Activated CD4-positive, alpha-beta memory T cell treated with anti-CD3 and anti-CD28 coated beads, Interleukin-2, amount 10 ng/mL, durations not matched to agents 7 days and 5 days (primary cell): ENCODE results near the gene EDDM13. TPM values are rescaled to one million over a fixed set of nuclear protein-coding genes. Genes with fewer than 3 reads are reported as not detected.
A peak's percentile ranks its signal among the peaks of the same experiment; 100 is the strongest.

ENCODE experiments used
- CTCF ChIA-PET: fragments of 350-600 bp; sonication (Branson Sonifier 250); formaldehyde crosslinking; loops from one replicate; lab custom pipeline; 2021; ENCODE audit warnings: antibody characterized with exemption, inconsistent platforms; lab: Charles Lee
- POLR2A ChIA-PET: fragments of 350-600 bp; sonication (Branson Sonifier 250); formaldehyde crosslinking; loops from one replicate; lab custom pipeline; 2021; ENCODE audit warnings: antibody characterized with exemption; lab: Charles Lee
- DNase-seq: peaks from one replicate; pipeline ENCODE4 v3.0.0-alpha.2; 2020
- H3K27ac Mint-ChIP-seq: one replicate; pipeline ENCODE4 v1.8.0; 2021; ENCODE audit warnings: mild to moderate bottlenecking, mixed read lengths
- H3K27me3 Mint-ChIP-seq: one replicate; pipeline ENCODE4 v1.8.0; 2021; ENCODE audit warnings: mixed read lengths
- H3K36me3 Mint-ChIP-seq: one replicate; pipeline ENCODE4 v1.8.0; 2021; ENCODE audit warnings: low read depth, mixed read lengths
- H3K4me1 Mint-ChIP-seq: one replicate; pipeline ENCODE4 v1.8.0; 2021; ENCODE audit warnings: mixed read lengths
- H3K4me3 Mint-ChIP-seq: one replicate; pipeline ENCODE4 v1.8.0; 2021; ENCODE audit warnings: mild to moderate bottlenecking, mixed read lengths
- H3K9me3 Mint-ChIP-seq: one replicate; pipeline ENCODE4 v1.8.0; 2021; ENCODE audit warnings: mixed read lengths
- total RNA-seq, 2 experiments: library from RNA; stranded (reverse); gene quantifications; one replicate each; pipeline ENCODE4 v1.2.3, GENCODE V29; 2021

Gene EDDM13
- total RNA-seq, 2 experiments from 2014 or later, result 1.4 to 2.9 TPM

DNA sequence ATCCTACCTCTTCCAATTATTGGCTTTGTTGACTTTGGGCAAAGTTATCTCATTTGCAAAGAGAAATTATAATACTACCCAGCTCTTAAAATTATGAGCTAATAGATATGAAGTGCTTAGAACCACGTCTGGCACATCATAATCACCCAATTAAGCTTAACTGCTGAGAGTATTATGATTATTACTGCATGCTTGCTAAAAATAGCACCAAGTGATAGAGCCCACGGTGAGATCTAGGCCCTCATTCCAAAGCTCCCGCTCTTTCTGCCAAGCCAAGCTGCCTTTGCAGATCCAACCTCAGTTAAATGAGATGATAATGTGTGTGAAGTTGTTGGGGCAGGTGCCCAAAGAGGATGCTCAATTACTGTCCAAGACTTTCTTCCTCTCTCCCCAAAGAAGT is 6.5 kb upstream of the EDDM13 start:
- Mint-ChIP-seq H3K36me3 (no peaks in the 10 kb centered on the region), H3K27ac (no peak overlapping the region), H3K27me3 (no peaks in the 10 kb centered on the region), H3K9me3 (no peaks in the 10 kb centered on the region), H3K4me1 (no peaks in the 10 kb centered on the region), H3K4me3 (no peak overlapping the region)
- POLR2A ChIA-PET, result no interaction called here
- no peak for DNase-seq
- CTCF ChIA-PET, result interaction anchor here (1.2 to 3.9 kb wide), 2 partner anchors 12 to 67 kb away, joined by 3 to 32 read pairs; no protein-coding TSS in a partner anchor

GRCh38 chr19:56269348-56269747 is 3.2 kb upstream of the EDDM13 start:
- no peak overlapping the region for H3K4me3 Mint-ChIP-seq
- H3K9me3 Mint-ChIP-seq, result no peaks in the 10 kb centered on the region
- H3K27ac Mint-ChIP-seq, result no peak overlapping the region
- CTCF ChIA-PET, result no interaction called here
- POLR2A ChIA-PET, result no interaction called here
- no peaks in the 10 kb centered on the region for H3K4me1 Mint-ChIP-seq
- H3K36me3 Mint-ChIP-seq, result no peaks in the 10 kb centered on the region
- no peak for DNase-seq
- H3K27me3 Mint-ChIP-seq, result no peaks in the 10 kb centered on the region

DNA sequence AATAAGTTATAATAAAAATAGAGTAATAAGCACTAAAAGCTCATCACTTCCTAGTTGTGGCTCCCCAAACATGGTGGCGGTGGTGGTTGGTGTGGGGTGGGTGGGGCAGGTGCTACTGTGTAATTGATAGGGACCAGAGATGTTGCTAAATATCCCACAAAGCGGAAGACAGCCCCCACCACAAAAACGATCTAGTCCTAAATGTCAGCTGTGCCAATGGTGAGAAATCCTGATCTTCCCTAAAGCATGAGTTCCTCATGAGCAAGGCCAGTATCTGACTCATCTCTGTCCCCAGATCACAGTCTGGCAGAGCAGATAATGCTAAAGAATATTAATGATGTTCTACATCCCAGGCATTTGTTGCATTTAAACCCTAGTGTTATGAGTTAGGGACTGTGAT is 1.9 kb upstream of the EDDM13 start:
- CTCF ChIA-PET, result interaction anchor here (1.1 to 2.9 kb wide), 2 partner anchors 18 to 39 kb away, joined by 4 to 9 read pairs; no protein-coding TSS in a partner anchor
- H3K27ac Mint-ChIP-seq, result no peak overlapping the region
- H3K4me1 Mint-ChIP-seq, result no peaks in the 10 kb centered on the region
- H3K36me3 Mint-ChIP-seq, result no peaks in the 10 kb centered on the region
- no peaks in the 10 kb centered on the region for H3K27me3 Mint-ChIP-seq
- no peak for DNase-seq
- no peaks in the 10 kb centered on the region for H3K9me3 Mint-ChIP-seq
- POLR2A ChIA-PET, result no interaction called here
- no peak overlapping the region for H3K4me3 Mint-ChIP-seq

- no peaks in the 10 kb centered on the region for H3K36me3 Mint-ChIP-seq
- no peaks in the 10 kb centered on the region for H3K4me1 Mint-ChIP-seq
- H3K27me3 Mint-ChIP-seq, result no peaks in the 10 kb centered on the region
- ChIA-PET CTCF (interaction anchor here (2.9 kb wide), 1 partner anchor 18 kb away, joined by 9 read pairs; no protein-coding TSS in a partner anchor), POLR2A (no interaction called here)
- DNase-seq, result no peak
- H3K27ac Mint-ChIP-seq, result no peak overlapping the region
- H3K4me3 Mint-ChIP-seq, result no peak overlapping the region
- no peaks in the 10 kb centered on the region for H3K9me3 Mint-ChIP-seq
Measured at GRCh38 chr19:56271151-56271550, 1.4 kb upstream of the EDDM13 start.

DNA sequence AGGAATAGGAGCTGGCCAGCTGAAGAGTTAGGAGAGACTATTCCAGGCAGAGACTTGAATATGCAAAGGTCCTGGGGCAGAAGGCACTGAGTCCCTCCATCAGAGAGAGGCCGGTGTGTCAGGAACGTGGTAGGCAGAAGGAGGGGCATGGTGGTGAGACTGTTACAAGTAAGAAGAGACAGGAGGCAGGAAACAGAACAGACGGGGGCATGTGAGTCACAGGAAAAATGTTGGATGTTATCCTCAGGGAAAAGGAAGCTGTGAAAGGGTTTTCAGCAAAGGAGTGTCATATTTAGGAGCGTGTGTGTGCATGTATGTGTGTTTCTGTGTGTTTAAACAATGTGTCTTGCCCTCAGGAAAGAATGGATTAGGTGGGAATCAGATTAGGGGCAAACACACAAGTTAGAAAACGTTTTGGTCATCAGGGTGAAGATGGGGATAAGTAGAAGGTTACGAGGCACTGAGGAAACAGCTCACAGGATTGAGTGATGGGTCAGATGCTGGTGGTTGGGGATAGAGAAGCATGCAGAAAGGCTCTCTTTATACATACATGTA is 1.1 kb downstream of the EDDM13 start:
- H3K27ac Mint-ChIP-seq, result no peak overlapping the region
- DNase-seq, result no peak
- ChIA-PET POLR2A (no interaction called here), CTCF (interaction anchor here (2.9 kb wide), 1 partner anchor 21 kb away, joined by 9 read pairs; no protein-coding TSS in a partner anchor)
- no peaks in the 10 kb centered on the region for H3K27me3 Mint-ChIP-seq
- H3K9me3 Mint-ChIP-seq, result peaks cover 2% of the 10 kb centered on the region
- no peaks in the 10 kb centered on the region for H3K4me1 Mint-ChIP-seq
- H3K36me3 Mint-ChIP-seq, result no peaks in the 10 kb centered on the region
- no peak overlapping the region for H3K4me3 Mint-ChIP-seq

- DNase-seq, result no peak
- Mint-ChIP-seq H3K27me3 (no peaks in the 10 kb centered on the region), H3K36me3 (no peaks in the 10 kb centered on the region), H3K4me3 (no peak overlapping the region), H3K9me3 (no peaks in the 10 kb centered on the region), H3K4me1 (no peaks in the 10 kb centered on the region), H3K27ac (no peak overlapping the region)
- ChIA-PET CTCF (no interaction called here), POLR2A (no interaction called here)
Measured at GRCh38 chr19:56282809-56283208, 10.3 kb downstream of the EDDM13 start.

DNA sequence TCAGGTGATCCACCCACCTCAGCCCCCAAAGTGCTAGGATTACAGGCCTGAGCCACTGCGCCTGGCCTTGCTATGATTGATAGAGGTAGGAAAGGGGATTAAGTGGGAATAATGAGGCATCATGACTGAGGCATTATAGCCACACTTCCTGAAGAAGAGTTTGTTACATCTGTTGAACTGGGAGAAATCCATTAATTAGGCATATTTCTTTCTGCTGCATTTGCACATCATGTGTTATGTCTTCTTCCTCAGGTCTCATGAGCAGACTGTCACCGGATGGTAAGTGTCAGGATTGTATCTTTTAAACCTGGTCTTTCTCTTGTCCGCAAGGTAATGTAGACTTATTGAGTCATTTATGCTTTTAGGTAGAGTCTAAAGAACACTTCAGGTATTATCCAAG is 12.2 kb downstream of the EDDM13 start:
- H3K36me3 Mint-ChIP-seq, result no peaks in the 10 kb centered on the region
- ChIA-PET CTCF (no interaction called here), POLR2A (no interaction called here)
- H3K4me3 Mint-ChIP-seq, result no peak overlapping the region
- H3K27me3 Mint-ChIP-seq, result no peaks in the 10 kb centered on the region
- no peak overlapping the region for H3K27ac Mint-ChIP-seq
- no peaks in the 10 kb centered on the region for H3K4me1 Mint-ChIP-seq
- no peak for DNase-seq
- H3K9me3 Mint-ChIP-seq, result no peaks in the 10 kb centered on the region

DNA sequence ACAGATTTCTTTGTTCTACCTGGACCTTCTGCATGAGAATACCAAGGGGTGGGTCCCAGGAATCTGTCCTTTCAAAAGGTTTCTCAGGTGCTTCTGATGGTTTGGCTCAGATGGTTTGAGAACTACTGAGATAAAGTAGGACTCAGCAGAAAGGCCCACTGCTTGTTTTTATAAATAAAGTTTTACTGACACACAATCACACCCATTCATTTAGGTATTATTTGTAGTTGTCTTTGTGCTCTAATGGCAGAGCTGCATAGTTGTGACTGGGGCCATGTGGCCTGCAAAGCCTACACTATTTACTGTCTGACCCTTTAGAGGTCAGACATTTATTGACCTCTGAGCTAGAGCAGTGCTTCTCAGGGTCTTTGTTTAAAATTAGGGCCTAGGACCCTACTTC is 17.6 kb downstream of the EDDM13 start:
- no peak overlapping the region for H3K4me3 Mint-ChIP-seq
- no peak for DNase-seq
- POLR2A ChIA-PET, result no interaction called here
- H3K4me1 Mint-ChIP-seq, result no peaks in the 10 kb centered on the region
- H3K36me3 Mint-ChIP-seq, result peaks cover 9% of the 10 kb centered on the region
- CTCF ChIA-PET, result no interaction called here
- H3K9me3 Mint-ChIP-seq, result peaks cover 4% of the 10 kb centered on the region
- H3K27ac Mint-ChIP-seq, result no peak overlapping the region
- no peaks in the 10 kb centered on the region for H3K27me3 Mint-ChIP-seq

DNA sequence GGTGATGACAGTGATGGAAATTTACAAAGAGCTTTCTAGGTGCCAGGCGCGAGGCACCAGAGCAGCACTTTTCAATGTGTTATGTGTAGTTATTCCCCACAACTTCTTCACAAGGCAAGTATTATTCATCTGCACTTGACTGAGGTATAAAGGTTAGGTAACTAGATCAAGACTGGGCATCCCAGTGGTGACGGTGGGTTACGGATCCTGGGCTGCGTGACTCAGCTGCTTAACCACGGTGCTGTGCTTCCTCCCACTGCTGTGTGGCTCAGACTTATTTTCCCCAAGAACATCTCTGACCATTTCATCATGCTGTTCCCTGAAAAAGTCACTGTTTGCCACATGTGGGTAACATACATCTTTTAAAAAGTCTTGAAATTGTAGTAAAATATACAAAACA is 19.3 kb downstream of the EDDM13 start:
- Mint-ChIP-seq H3K27me3 (no peaks in the 10 kb centered on the region), H3K27ac (no peak overlapping the region)

GRCh38 chr19:56294549-56294948 is 22.0 kb downstream of the EDDM13 start:
- Mint-ChIP-seq H3K27me3 (no peaks in the 10 kb centered on the region), H3K4me3 (no peak overlapping the region), H3K4me1 (no peaks in the 10 kb centered on the region), H3K9me3 (peaks cover 4% of the 10 kb centered on the region), H3K36me3 (peaks cover 9% of the 10 kb centered on the region), H3K27ac (no peak overlapping the region)
- POLR2A ChIA-PET, result no interaction called here
- CTCF ChIA-PET, result no interaction called here
- DNase-seq, result no peak

More for the DNA sequence above, 19.3 kb downstream of the EDDM13 start:
- CTCF ChIA-PET, result no interaction called here
- Mint-ChIP-seq H3K9me3 (peaks cover 4% of the 10 kb centered on the region), H3K4me3 (no peak overlapping the region), H3K36me3 (peaks cover 9% of the 10 kb centered on the region), H3K4me1 (no peaks in the 10 kb centered on the region)
- no peak for DNase-seq
- POLR2A ChIA-PET, result no interaction called here

DNA sequence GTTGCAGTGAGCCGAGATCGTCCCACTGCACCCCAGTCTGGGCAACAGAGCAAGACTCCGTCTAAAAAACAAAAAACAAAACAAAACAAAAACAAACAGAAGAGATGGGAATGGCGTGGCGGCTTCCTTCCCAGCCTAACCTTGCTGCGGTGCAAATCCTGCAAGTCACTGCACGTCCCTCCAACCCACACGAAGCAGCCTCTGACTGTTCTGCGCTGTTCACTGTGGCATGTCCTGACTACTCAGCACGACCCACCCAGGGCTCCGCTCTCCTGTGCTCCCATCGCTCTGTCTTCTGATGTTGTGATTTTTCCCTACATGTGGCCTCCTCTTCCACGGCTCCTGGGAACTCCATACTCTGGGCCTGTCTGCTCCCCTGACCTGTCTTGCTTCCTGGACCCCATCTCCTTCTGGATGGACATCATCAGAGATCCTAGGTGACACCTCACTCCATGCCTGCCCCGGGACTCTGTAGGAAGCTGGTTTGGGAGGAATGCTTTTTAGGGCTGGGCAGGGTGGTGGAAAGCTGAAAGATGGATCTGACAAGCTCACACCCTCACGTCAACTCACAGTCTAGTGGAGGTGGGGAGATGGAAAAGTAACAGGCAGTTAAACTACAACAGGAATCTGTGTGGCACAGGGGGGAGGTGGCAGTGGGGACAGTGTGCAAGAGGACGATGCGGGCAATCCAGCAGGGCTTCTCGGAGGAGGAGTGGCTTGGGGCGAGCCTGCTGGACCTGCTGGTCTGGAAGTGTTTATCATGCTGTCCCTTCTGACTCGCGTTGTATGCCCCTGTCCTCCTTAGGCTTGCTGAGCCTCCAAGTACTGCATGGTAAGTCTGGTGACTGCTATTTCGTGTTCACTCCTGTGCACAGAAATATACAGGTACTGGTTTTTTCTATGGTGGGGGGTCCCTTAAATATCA is 23.2 kb downstream of the EDDM13 start:
- POLR2A ChIA-PET, result no interaction called here
- CTCF ChIA-PET, result no interaction called here

GRCh38 chr19:56297010-56297409 is 24.5 kb downstream of the EDDM13 start:
- DNase-seq, result no peak
- H3K9me3 Mint-ChIP-seq, result peaks cover 8% of the 10 kb centered on the region
- H3K36me3 Mint-ChIP-seq, result peaks cover 18% of the 10 kb centered on the region
- H3K27ac Mint-ChIP-seq, result no peak overlapping the region
- H3K4me1 Mint-ChIP-seq, result peaks cover 13% of the 10 kb centered on the region
- ChIA-PET POLR2A (no interaction called here), CTCF (no interaction called here)
- H3K4me3 Mint-ChIP-seq, result no peak overlapping the region
- H3K27me3 Mint-ChIP-seq, result no peaks in the 10 kb centered on the region

More for the DNA sequence above, 23.2 kb downstream of the EDDM13 start:
- Mint-ChIP-seq H3K4me3 (no peak overlapping the region), H3K9me3 (peaks cover 4% of the 10 kb centered on the region), H3K4me1 (peaks cover 1% of the 10 kb centered on the region), H3K27ac (no peak overlapping the region), H3K27me3 (no peaks in the 10 kb centered on the region), H3K36me3 (peaks cover 10% of the 10 kb centered on the region)
- no peak for DNase-seq

DNA sequence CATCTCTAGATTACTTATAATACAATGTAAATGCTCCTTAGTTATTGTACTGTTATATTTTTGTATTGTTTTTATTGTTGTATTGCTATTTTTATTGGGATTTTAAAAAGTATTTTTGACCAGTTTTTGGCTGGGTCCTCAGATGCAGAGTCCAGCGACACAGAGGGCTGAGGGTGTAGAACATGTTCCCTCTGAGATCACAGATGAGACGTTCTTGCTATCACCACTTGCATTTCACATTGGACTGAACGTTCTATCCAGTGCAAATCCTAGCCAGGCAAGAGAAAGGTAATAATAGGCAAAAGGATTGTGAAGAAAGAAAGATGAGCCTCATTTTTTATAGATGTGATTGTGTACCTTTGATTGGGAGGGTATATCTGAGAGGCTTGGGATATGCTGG is 27.1 kb downstream of the EDDM13 start:
- ChIA-PET CTCF (interaction anchor here (1.1 to 2.4 kb wide), 3 partner anchors 10 to 49 kb away, joined by 3 to 13 read pairs (median 6); no protein-coding TSS in a partner anchor), POLR2A (interaction anchor here (0.7 kb wide), 1 partner anchor 1370 kb away, joined by 3 read pairs; no protein-coding TSS in a partner anchor)
- H3K27ac Mint-ChIP-seq, result peak overlapping the region; percentile 2
- H3K9me3 Mint-ChIP-seq, result peaks cover 4% of the 10 kb centered on the region
- DNase-seq, result no peak
- no peaks in the 10 kb centered on the region for H3K27me3 Mint-ChIP-seq
- no peak overlapping the region for H3K4me3 Mint-ChIP-seq
- peaks cover 23% of the 10 kb centered on the region for H3K36me3 Mint-ChIP-seq
- peaks cover 22% of the 10 kb centered on the region for H3K4me1 Mint-ChIP-seq
